ENCODE data around the gene VASH1.

GRCh38 chr14:76765461-76765931, 4.2 kb downstream of the VASH1 start:
- TF ChIP-seq CTCF (IDR thresholded peaks at IDR 0.05; ENCODE audit: extremely low read depth in 1 of 2, insufficient read depth in 1 of 2, low read depth in 1 of 2, low read length in 2 of 2) = no peak
- no peak for TF ChIP-seq POLR2AphosphoS5 (IDR thresholded peaks at IDR 0.05; ENCODE audit: insufficient read depth, low read depth, low read length)
- no peak for TF ChIP-seq MAX (IDR thresholded peaks at IDR 0.05; ENCODE audit: insufficient read depth, insufficient read length)
